ENCODE measurements around the gene SMYD3. TPM values are rescaled to one million over a fixed set of nuclear protein-coding genes. Genes with fewer than 3 reads are reported as not detected.
A peak's percentile ranks its signal among the peaks of the same experiment; 100 is the strongest.

The SMYD3 gene
- total and polyA plus RNA-seq, 5 donors, result 6.8 to 11.6 (median 9.9) TPM

- intact Hi-C loops (cut with DNase I), result no loop called here
Measured at GRCh38 chr1:246513619-246514343, 6.7 kb upstream of the SMYD3 start.

GRCh38 chr1:246513041-246513440 is 6.0 kb upstream of the SMYD3 start:
- no peak overlapping the region for H3K4me3 ChIP-seq (ENCODE audit: low read length)
- no peaks in the 10 kb centered on the region for H3K27me3 ChIP-seq (ENCODE audit: control insufficient read depth, insufficient read depth)
- no peak overlapping the region for H3K27ac ChIP-seq (ENCODE audit: low read length)
- WGBS, result 92% methylated on average over 5 of the region's 5 CpGs
- DNase-seq (no peak), ATAC-seq (no peak)
- no peaks in the 10 kb centered on the region for H3K9me3 ChIP-seq (ENCODE audit: control insufficient read depth, low read length)
- H3K4me1 ChIP-seq (ENCODE audit: control insufficient read depth, insufficient read depth, low read length), result no peaks in the 10 kb centered on the region
- intact Hi-C loops (cut with DNase I), result no loop called here

More at GRCh38 chr1:246513619-246514343, 6.7 kb upstream of the SMYD3 start:
- Histone ChIP-seq H3K4me3 (ENCODE audit: low read length) (no peak overlapping the region), H3K9me3 (ENCODE audit: control insufficient read depth, low read length) (no peaks in the 10 kb centered on the region), H3K27ac (ENCODE audit: low read length) (no peak overlapping the region), H3K4me1 (ENCODE audit: control insufficient read depth, insufficient read depth, low read length) (no peaks in the 10 kb centered on the region), H3K27me3 (ENCODE audit: control insufficient read depth, insufficient read depth) (no peaks in the 10 kb centered on the region)
- ATAC-seq (no peak), DNase-seq (no peak)
- WGBS, result 90% methylated on average over 7 of the region's 7 CpGs

GRCh38 chr1:246512635-246513034 is 5.6 kb upstream of the SMYD3 start:
- ATAC-seq, result no peak
- no peak overlapping the region for H3K4me3 ChIP-seq (ENCODE audit: low read length)
- WGBS, result 86% methylated on average over 10 of the region's 10 CpGs
- H3K27ac ChIP-seq (ENCODE audit: low read length), result no peak overlapping the region
- H3K9me3 ChIP-seq (ENCODE audit: control insufficient read depth, low read length), result no peaks in the 10 kb centered on the region
- H3K4me1 ChIP-seq (ENCODE audit: control insufficient read depth, insufficient read depth, low read length), result no peaks in the 10 kb centered on the region
- DNase-seq, result no peak
- intact Hi-C loops (cut with DNase I), result no loop called here
- H3K27me3 ChIP-seq (ENCODE audit: control insufficient read depth, insufficient read depth), result no peaks in the 10 kb centered on the region

- no peaks in the 10 kb centered on the region for H3K9me3 ChIP-seq (ENCODE audit: control insufficient read depth, low read length)
- 92% methylated on average over 7 of the region's 7 CpGs for WGBS
- H3K27me3 ChIP-seq (ENCODE audit: control insufficient read depth, insufficient read depth), result no peaks in the 10 kb centered on the region
- ATAC-seq (no peak), DNase-seq (no peak)
- intact Hi-C loops (cut with DNase I), result no loop called here
- H3K4me3 ChIP-seq (ENCODE audit: low read length), result no peak overlapping the region
- H3K4me1 ChIP-seq (ENCODE audit: control insufficient read depth, insufficient read depth, low read length), result no peaks in the 10 kb centered on the region
- H3K27ac ChIP-seq (ENCODE audit: low read length), result no peak overlapping the region
Measured at GRCh38 chr1:246512230-246512629, 5.2 kb upstream of the SMYD3 start.

- intact Hi-C loops (cut with DNase I), result no loop called here
- 94% methylated on average over 7 of the region's 7 CpGs for WGBS
- ATAC-seq (no peak), DNase-seq (no peak)
- Histone ChIP-seq H3K27ac (ENCODE audit: low read length) (no peak overlapping the region), H3K9me3 (ENCODE audit: control insufficient read depth, low read length) (no peaks in the 10 kb centered on the region), H3K27me3 (ENCODE audit: control insufficient read depth, insufficient read depth) (no peaks in the 10 kb centered on the region), H3K4me1 (ENCODE audit: control insufficient read depth, insufficient read depth, low read length) (no peaks in the 10 kb centered on the region), H3K4me3 (ENCODE audit: low read length) (no peak overlapping the region)
Measured at GRCh38 chr1:246511203-246511602, 4.1 kb upstream of the SMYD3 start.

- intact Hi-C loops (cut with DNase I), result no loop called here
- DNase-seq (no peak), ATAC-seq (no peak)
- no peaks in the 10 kb centered on the region for H3K9me3 ChIP-seq (ENCODE audit: control insufficient read depth, low read length)
- no peaks in the 10 kb centered on the region for H3K27me3 ChIP-seq (ENCODE audit: control insufficient read depth, insufficient read depth)
- H3K4me1 ChIP-seq (ENCODE audit: control insufficient read depth, insufficient read depth, low read length), result no peaks in the 10 kb centered on the region
- H3K4me3 ChIP-seq (ENCODE audit: low read length), result no peak overlapping the region
- 90% methylated on average over 13 of the region's 13 CpGs for WGBS
- H3K27ac ChIP-seq (ENCODE audit: low read length), result no peak overlapping the region
Measured at GRCh38 chr1:246510147-246511030, 3.3 kb upstream of the SMYD3 start.

GRCh38 chr1:246508897-246509688 is 2.0 kb upstream of the SMYD3 start:
- DNase-seq, result no peak
- H3K4me1 ChIP-seq (ENCODE audit: control insufficient read depth, insufficient read depth, low read length), result no peaks in the 10 kb centered on the region
- intact Hi-C loops (cut with DNase I), result loop anchor here in 2 of 4 donors (5.0 to 10.0 kb wide), 2 partner anchors 186 to 188 kb away; no protein-coding TSS in a partner anchor
- 89% methylated on average over 26 of the region's 26 CpGs for WGBS
- H3K9me3 ChIP-seq (ENCODE audit: control insufficient read depth, low read length), result no peaks in the 10 kb centered on the region
- no peak overlapping the region for H3K4me3 ChIP-seq (ENCODE audit: low read length)
- H3K27ac ChIP-seq (ENCODE audit: low read length), result no peak overlapping the region
- no peaks in the 10 kb centered on the region for H3K27me3 ChIP-seq (ENCODE audit: control insufficient read depth, insufficient read depth)
- ATAC-seq, result no peak

- Histone ChIP-seq H3K4me1 (ENCODE audit: control insufficient read depth, insufficient read depth, low read length) (no peaks in the 10 kb centered on the region), H3K27me3 (ENCODE audit: control insufficient read depth, insufficient read depth) (no peaks in the 10 kb centered on the region), H3K9me3 (ENCODE audit: control insufficient read depth, low read length) (no peaks in the 10 kb centered on the region), H3K4me3 (ENCODE audit: low read length) (peak overlapping the region; percentile 83), H3K27ac (ENCODE audit: low read length) (no peak overlapping the region)
- WGBS, result 10% methylated on average over 9 of the region's 9 CpGs
- DNase-seq, result no peak
- intact Hi-C loops (cut with DNase I), result loop anchor here in 2 of 4 donors (5.0 to 10.0 kb wide), 2 partner anchors 188 to 191 kb away; no protein-coding TSS in a partner anchor
- ATAC-seq, result no peak
Measured at GRCh38 chr1:246506367-246506673, 759 bp downstream of the SMYD3 start.

GRCh38 chr1:246503341-246503740 is 3.7 kb downstream of the SMYD3 start:
- DNase-seq (no peak), ATAC-seq (no peak)
- Histone ChIP-seq H3K9me3 (ENCODE audit: control insufficient read depth, low read length) (no peaks in the 10 kb centered on the region), H3K27me3 (ENCODE audit: control insufficient read depth, insufficient read depth) (no peaks in the 10 kb centered on the region), H3K4me3 (ENCODE audit: low read length) (no peak overlapping the region), H3K27ac (ENCODE audit: low read length) (no peak overlapping the region), H3K4me1 (ENCODE audit: control insufficient read depth, insufficient read depth, low read length) (no peaks in the 10 kb centered on the region)
- WGBS, result 80% methylated on average over 7 of the region's 7 CpGs
- intact Hi-C loops (cut with DNase I), result loop anchor here in 1 of 4 donors (10.0 kb wide), 1 partner anchor 191 kb away; no protein-coding TSS in a partner anchor

- intact Hi-C loops (cut with DNase I), result loop anchor here in 2 of 4 donors (5.0 to 10.0 kb wide), 2 partner anchors 200 to 1343 kb away; partner anchors contain the start of gene KIF26B (in 1 of the 2)
Measured at GRCh38 chr1:246497331-246497915, 9.7 kb downstream of the SMYD3 start.

More at GRCh38 chr1:246497331-246497915, 9.7 kb downstream of the SMYD3 start:
- H3K27ac ChIP-seq (ENCODE audit: low read length), result no peak overlapping the region
- ATAC-seq (peak in 1 of 2 donors; percentile 39), DNase-seq (no peak)
- H3K4me3 ChIP-seq (ENCODE audit: low read length), result no peak overlapping the region
- H3K9me3 ChIP-seq (ENCODE audit: control insufficient read depth, low read length), result no peaks in the 10 kb centered on the region
- H3K27me3 ChIP-seq (ENCODE audit: control insufficient read depth, insufficient read depth), result no peaks in the 10 kb centered on the region
- no peaks in the 10 kb centered on the region for H3K4me1 ChIP-seq (ENCODE audit: control insufficient read depth, insufficient read depth, low read length)
- 49% methylated on average over 2 of the region's 2 CpGs for WGBS
